NT2/D1 (cell line): ENCODE results near the gene DLGAP3.

ENCODE experiments used
- SUZ12 ChIP-seq: IDR thresholded peaks from 2 replicates; pipeline ENCODE4 v1.6.1; 2011; ENCODE audit not compliant: insufficient read length, insufficient read depth; ENCODE audit errors: extremely low read depth
- YY1 ChIP-seq: IDR thresholded peaks from 2 replicates; pipeline ENCODE4 v1.6.1; 2011; ENCODE audit not compliant: insufficient read length, insufficient read depth
- ZNF274 ChIP-seq: IDR thresholded peaks from 2 replicates; pipeline ENCODE4 v1.6.1; 2011; ENCODE audit warnings: mild to moderate bottlenecking, low read depth, low read length

DNA sequence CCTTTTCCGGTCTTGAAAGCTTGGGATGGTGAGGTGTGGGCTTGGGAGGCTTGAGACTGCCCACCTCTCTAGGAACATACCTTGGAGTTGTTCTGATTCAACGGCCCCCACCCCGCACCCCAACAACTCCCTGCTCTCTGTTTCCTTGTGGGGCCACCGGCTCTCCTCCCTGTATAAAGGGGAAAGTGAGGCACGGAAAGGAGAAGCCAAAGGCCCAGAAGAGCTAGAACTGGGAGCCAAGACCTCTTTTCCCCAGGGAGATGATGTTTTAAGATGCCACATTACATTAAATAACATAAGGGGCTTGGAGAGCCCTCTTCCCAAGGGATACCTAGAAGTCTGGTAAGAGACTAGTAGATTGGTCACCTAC, 1.2 kb upstream of the DLGAP3 start:
- no peak for TF ChIP-seq SUZ12
- no peak for TF ChIP-seq ZNF274
- no peak for TF ChIP-seq YY1
